DMS79 (cell line): ENCODE measurements around the gene ANKRD29.
A peak's percentile ranks its signal among the peaks of the same experiment; 100 is the strongest.
"Not testable (repeated sequence)": the region's sequence is repeated elsewhere in the genome, so short reads cannot be mapped to it uniquely, and the experiment has no call there.

Experiments used
- DNase-seq: peaks from one replicate; lab custom pipeline; 2025; lab: John Stamatoyannopoulos, UW

Gene ANKRD29

GRCh38 chr18:23645568-23646175 lies 17.0 kb downstream of the ANKRD29 start:
- DNase-seq, result no peak

DNA sequence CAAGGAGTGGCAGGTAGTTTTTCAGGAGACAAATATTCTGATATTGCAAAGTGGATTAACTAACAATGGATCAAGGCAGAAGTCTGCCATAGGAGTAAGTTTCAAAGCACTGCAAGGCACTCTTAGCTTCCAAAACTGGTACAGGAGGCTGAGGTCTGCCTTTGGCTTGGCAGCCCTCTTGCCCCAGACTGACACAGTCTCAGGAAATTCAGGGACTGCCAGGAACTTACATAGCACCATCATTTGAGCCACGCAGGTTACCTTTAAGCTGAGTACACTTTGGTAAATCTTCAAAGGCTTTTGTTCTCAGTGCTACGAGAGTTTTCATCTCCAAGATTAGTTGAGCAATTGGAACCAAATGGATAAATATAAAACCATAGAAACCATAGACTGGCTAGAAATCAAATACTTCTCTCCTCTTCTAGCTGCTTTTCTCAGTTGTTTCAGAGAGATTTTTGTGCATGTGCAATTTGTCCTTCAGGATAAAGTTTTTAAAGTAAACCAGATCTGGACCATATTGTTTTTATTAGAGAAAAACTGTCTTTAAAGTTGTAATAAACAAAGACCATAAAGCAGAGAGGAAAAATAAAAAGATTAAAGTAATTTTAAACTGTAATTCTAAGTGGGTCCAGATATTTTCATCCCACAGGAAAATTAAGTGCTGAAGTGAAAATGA lies 18.8 kb downstream of the ANKRD29 start:
- DNase-seq, result no peak

DNA sequence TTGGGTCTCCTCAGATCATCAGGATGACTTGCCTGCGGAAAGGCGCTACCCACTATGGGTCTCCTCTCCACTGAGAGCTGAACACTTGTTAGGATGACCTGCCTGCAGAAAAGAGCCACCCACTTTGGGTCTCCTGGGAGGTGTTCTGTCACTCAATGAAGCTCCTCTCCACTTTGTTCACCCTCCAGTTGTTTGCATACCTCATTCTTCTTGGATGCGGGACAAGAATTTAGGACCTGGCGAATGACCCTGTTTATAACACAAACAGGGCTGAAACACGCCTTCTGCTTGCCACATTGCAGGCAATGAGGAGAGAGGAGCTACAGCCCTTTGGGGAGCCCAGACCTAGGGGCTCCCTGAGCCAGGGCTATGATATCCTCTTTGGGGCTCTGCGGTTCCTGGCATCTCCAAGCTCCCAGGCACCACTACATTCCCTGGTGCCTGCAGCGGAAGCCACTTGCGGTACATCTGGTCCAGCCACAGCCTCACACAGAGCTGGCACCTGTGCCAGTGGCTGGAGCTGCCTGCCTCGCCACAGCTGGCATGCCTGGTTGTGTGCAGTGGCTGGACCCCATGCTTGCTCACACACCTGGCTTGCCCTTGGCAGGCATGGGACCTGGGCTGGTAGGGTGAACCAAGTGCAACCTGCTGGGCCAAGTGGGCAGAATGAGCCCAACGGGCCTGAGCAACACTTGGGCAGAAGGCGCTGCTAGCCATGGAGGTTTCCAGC lies 20.6 kb downstream of the ANKRD29 start:
- no peak for DNase-seq

- DNase-seq, result no peak
Measured at GRCh38 chr18:23641143-23641720, 21.5 kb downstream of the ANKRD29 start.

GRCh38 chr18:23640052-23640451 lies 22.7 kb downstream of the ANKRD29 start:
- no peak for DNase-seq

DNA sequence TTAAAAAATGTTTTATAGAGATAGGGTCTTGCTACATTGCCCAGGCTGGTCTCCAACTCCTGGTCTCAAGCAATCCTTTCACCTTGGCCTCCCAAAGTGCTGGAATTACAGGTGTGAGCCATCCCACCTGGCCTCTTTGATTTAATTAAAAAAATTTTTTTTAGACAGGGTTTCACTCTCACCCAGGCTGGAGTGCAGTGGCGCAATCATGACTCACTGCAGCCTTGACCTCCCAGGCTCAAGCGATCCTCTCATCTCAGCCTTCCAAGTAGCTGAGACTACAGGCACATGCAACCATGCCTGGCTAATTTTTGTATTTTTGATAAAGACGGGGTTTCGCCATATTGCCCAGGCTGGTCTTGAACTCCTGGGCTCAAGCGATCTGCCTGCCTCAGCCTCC lies 26.3 kb downstream of the ANKRD29 start:
- DNase-seq, result not testable (repeated sequence)

GRCh38 chr18:23636071-23636399 lies 26.7 kb downstream of the ANKRD29 start:
- DNase-seq, result no peak

DNA sequence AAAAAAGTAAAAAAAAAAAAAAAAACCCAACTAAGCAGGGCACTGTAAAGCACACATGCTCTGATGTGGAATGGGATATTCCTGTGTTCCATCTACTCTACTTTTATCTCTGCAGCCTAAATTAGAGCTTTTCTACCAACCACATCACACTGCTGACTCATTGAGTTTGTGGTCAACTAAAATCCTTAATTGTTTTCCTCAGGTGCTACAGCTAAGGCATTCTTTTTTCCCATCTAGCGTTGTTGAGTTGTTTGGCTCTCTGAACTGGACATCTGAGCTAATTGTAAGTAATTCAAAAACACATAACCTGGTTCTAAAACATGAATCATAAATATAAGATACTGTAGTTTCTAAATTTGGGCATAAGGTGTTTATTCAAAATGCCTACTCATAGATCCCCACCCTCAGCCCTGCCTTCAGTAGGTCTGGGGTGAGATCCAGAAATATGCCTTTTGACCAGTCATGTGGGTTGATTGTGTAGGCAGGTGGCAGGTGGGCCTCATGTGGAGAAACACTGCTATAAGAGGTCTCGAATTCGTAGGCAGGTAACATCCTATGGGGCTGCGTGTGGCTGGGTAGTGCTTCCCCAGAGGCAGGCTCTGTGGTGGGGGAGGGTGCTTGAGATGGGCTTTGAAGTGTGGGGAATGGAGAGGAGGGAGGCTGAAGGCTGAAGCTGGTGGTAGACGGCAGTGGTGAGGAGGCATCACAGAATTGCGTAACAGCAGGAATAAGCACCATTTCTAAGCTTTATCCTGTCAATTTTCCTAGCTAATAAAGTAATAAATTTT lies 27.2 kb downstream of the ANKRD29 start:
- DNase-seq, result peak; percentile 13

- DNase-seq, result no peak
Measured at GRCh38 chr18:23634692-23635091, 28.0 kb downstream of the ANKRD29 start.

DNA sequence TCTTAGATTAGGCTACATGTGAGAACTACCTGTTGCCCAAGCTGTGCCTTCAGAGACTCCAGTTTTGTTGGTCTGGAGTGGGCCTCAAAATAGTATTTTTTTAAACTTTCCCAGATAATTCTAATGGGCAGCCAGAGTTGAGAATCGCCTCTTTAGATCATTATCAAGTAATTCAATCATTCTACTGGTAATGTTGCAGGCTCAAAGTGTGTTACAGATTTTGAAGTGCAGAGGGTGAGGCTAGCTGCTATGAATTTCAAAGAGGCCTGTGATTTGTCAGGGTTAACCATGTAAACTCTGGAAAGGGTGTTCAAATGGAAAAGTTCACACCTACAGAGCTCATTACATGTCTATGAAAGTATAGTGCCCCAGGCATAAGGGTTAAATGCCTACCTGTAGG lies 30.1 kb downstream of the ANKRD29 start:
- DNase-seq, result no peak

DNA sequence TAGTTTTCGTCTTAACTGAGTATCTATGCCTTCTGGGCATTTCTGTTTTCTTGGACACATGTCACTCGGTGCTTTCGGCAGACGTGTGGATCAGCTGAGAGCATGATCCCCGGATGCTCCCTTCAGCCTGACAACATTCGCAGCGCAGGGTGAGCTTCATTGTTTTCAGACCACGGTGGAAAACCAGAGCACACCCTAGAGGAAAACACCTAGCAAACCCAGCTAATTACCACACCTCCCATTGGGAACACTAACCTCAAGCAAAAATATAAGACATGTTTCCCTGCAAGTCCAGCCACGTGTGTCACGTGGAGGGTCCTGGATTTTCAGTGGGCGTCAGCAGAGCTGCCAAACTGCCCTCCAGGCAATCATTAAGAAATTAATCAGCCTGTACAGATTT lies 31.0 kb downstream of the ANKRD29 start:
- no peak for DNase-seq

DNA sequence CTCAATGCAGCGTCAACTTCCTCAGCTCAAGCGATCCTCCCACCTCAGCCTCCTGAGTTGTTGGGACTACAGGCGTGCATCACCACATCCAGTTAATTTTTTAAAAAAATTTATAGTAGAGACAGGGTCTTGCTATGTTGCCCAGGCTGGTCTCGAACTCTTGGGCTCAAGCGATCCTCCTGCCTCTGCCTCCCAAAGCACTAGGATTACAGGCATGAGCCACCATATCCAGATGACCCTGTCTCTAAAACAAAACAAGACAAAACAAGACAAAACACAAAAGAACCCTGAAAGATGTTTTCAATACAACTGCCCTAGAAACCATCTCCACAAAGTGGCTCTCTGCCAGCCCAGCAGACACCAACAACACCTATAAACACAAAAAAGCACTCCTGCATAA lies 31.4 kb downstream of the ANKRD29 start:
- DNase-seq, result no peak

DNA sequence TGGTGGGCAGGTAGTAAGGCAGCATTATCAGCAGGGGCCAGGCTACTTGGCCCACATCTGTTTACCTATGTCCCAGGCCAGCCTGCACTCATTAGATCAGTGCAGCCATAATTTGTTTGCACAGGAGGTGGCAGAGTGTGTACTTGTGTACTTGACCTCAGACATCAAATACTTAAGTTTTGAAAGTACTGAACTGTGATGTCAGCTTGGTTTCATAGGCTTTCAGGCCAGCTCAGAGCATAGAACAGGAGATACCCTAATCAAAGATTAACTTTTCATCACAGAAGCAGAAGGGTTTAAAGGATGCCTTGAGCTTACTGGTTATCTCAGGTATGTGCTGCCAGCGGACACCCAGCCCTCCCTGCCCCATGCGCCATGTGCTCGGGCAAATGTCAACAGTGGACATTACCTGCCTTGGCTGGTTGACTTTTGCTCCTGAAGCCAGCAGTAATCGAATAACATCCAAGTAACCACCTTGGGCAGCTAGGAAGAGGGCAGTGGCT lies 33.2 kb downstream of the ANKRD29 start:
- DNase-seq, result peak; percentile 54

DNA sequence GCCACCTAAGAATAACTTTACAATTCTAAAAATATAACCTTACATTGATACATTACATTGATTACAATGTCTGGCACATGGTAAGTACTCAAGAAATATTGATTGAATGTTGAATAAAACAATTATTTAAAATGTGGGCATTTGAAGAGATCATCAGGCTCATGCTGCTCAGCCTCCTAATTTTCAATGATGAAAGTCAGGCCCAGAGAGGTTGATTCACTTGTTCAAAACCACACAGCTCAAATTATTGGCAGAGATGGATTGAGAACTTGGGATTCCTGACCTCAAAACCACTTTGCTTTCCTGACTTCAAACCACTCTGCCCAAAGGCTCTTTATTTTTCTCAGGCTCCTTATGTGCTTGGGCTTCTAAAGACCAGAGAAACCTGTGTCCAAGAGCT lies 34.7 kb downstream of the ANKRD29 start:
- no peak for DNase-seq

DNA sequence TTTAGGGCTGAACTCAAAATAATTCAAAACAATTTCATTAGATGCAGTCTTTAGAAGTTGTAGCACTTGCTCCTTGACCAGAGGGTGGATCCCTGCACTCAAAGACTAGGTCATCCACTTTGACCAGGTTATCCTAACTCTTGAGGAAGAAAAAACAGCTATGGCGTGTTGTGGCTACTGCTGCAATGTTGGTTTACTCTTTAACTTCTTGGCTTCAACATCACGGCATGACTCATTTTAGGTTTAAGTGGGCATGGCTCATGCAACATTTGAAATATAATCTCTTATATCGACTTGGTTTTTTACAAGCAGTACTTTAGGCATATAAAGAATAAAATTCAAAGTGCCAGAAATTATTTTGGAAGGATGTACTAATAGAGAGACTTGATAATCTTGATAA lies 35.4 kb downstream of the ANKRD29 start:
- peak; percentile 67 for DNase-seq

DNA sequence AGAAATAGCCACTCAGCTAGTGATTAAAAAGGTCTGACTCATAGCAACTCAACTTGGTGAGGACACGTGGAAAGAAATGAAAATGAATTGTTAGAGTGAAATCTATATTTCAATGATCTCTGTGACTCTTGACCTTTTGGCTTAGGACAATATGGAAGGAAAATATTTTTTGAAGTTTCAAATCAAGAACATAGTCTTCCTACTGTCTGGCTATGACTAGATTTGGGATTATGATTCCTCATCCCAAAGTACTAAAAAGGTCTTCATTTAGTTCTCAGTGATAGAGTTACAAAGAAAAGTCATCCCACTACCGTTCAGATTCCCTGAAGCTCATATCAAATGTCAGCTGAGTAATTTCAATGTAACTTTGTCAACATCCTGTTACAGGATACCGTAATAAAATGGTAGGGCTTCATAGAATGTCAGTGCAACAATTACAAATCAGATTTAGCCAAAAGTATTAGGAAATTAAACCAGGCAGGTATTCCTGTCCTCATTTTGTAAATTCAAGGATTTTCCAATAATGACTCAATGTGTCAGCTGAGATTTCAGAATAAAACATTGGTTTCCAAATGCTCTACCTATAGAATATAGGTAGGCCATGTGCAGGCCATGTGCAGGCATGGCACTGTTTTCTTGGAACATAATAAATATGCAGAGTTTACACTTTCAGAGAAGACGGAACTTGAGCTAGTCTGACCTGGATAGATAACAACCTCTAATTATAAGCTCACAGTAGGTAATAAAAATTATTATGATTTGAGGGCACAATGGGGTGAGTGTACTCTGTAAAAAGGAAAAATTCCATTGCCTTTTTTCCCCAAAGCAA lies 36.0 kb downstream of the ANKRD29 start:
- no peak for DNase-seq

DNA sequence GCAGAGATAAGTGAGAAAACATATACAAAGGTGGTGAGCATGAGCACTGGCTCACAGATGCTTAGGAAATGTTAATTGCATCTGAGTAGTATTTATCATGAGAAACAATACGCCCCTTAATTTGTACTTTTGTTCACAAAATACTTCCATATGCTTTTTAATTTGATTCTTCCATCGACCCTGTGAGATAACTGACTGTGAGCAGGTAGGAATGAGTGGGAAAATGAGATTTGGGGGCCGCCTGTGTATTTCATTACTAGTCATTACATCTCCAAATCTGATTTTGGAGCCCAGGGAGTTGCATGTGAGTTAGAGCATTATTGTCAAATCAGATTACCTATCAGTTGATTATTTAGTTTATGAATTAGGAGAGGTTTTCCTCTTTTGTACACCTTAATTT lies 39.7 kb downstream of the ANKRD29 start:
- DNase-seq, result no peak

- no peak for DNase-seq
Measured at GRCh38 chr18:23619388-23619881, 43.3 kb downstream of the ANKRD29 start.

DNA sequence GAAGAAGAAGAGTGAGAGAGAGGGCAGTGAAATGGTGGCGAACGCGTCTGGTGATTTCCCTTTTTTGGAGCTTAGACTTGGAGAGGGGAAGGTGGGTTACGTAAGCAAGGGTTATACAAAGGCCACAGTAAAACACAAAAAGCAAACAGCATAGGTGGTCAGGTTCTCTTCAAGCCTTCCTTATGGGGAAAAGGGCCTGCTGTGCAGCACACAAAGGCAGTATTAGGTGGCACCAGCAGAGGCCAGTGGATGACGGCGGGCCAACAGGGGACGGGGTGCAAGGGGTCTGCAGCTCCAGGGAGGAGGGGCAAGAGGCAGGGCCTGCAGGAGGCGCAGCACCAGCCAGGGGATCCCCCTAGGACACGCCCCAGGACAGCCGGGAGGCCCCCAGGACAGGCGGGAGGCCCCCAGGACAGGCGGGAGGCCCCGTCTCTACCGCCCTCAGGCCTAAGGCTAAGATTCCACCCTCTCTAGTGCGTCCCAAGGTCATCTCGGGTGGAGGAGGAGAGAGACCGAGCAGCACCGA lies 43.8 kb downstream of the ANKRD29 start:
- no peak for DNase-seq

DNA sequence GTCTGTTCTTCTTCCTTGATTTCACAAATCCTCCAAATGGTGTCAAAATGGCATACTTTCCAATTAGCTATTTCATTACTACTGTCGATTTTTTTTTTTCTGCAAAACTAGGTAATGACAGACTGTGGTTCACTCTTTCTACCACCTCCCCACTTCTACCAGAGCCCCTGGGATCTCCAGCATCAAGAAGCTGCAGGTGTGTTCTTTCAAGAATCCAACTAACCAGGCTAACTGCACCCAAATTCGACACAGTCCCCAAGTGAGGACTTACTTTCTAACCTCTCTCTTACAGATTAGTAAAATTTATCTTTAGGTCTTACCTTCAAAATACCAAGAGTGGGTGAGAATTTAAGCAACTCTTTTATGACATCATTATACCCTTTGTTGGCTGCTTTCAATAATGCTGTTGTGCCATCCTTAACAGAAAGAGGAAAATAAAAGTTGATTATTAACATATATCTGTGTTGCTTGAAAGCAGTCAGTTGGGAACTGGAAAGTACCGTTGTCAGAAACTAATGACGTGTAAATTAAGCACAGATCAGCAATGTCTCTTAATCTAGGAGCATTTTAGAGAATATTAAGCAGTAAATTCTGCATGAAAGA lies 45.2 kb downstream of the ANKRD29 start:
- no peak for DNase-seq
